Activated CD4-positive, alpha-beta T cell treated with anti-CD3 and anti-CD28 coated beads, Interleukin-2, amount 10 ng/mL, durations not matched to agents 7 days and 5 days (primary cell): ENCODE data around the gene LYSMD3. TPM values are rescaled to one million over a fixed set of nuclear protein-coding genes. Genes with fewer than 3 reads are reported as not detected.
"Not testable (repeated sequence)": the region's sequence is repeated elsewhere in the genome, so short reads cannot be mapped to it uniquely, and the experiment has no call there.

Experiments used
- CTCF ChIA-PET: fragments of 350-600 bp; sonication (Branson Sonifier 250); formaldehyde crosslinking; loops from one replicate; lab custom pipeline; 2021; ENCODE audit warnings: antibody characterized with exemption; lab: Charles Lee
- POLR2A ChIA-PET: fragments of 350-600 bp; sonication (Branson Sonifier 250); formaldehyde crosslinking; loops from one replicate; lab custom pipeline; 2021; ENCODE audit warnings: antibody characterized with exemption; lab: Charles Lee
- DNase-seq: peaks from one replicate; pipeline ENCODE4 v3.0.0-alpha.2; 2020
- H3K27ac Mint-ChIP-seq: one replicate; pipeline ENCODE4 v1.8.0; 2021; ENCODE audit warnings: mild to moderate bottlenecking, moderate library complexity, mixed read lengths
- H3K27me3 Mint-ChIP-seq: one replicate; pipeline ENCODE4 v1.8.0; 2021; ENCODE audit warnings: mixed read lengths
- H3K36me3 Mint-ChIP-seq: one replicate; pipeline ENCODE4 v1.8.0; 2021; ENCODE audit warnings: low read depth, mixed read lengths
- H3K4me1 Mint-ChIP-seq: one replicate; pipeline ENCODE4 v1.8.0; 2021; ENCODE audit warnings: mixed read lengths
- H3K4me3 Mint-ChIP-seq: one replicate; pipeline ENCODE4 v1.8.0; 2021; ENCODE audit warnings: mild to moderate bottlenecking, moderate library complexity, mixed read lengths
- H3K9me3 Mint-ChIP-seq: one replicate; pipeline ENCODE4 v1.8.0; 2021; ENCODE audit warnings: mixed read lengths
- total RNA-seq, 2 experiments: library from RNA; stranded (reverse); gene quantifications; one replicate each; pipeline ENCODE4 v1.2.3, GENCODE V29; 2021

Gene LYSMD3
- total RNA-seq: 10 to 100 TPM; 21.1 to 22.5 TPM

DNA sequence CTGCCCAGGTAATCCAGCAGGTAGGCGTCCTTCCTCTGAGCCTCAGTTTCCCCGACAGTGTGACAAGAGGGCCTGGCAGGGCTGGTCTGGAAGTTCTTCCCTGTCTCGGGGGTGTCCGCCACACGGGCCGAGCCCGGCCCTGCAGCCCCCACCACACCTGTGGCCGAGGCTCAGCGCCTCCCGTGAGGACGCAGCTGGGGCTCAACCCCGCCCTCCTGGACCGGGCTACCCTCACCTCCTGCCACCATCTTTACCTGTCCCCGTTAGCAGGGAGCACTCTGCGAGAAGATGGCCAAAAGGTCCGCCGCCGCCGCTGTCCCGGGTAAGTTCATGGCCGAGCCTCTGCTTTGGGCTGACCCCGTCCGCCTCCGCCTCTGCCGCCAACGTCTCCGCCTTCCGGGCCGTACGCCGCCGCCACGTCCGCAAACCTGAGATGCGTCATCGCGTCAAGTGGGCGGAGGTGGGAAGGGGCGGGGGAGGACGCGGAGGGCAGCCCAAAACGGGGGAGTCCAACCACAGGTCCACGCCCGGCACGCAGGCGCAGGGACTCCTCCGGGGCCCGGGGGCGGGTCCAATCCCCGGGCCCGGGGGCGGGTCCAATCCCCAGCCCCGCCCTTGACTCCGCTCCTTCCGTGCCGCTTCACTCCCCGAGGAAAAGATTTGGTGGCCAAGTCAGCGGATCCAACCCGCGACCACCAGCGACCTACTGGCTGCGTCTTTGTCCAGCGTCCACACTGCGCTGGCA lies at the start of gene LYSMD3:
TSS of gene LYSMD3 (minus strand) at position 391 of the 745 bp plus-strand sequence. CDS start 4,295 bp downstream, outside the sequence.
- ChIA-PET CTCF (interaction anchor here (0.5 to 1.6 kb wide), 10 partner anchors 20 to 119 kb away, joined by 3 to 5 read pairs (median 3); partner anchors contain the start of gene CETN3), POLR2A (no interaction called here)
- Mint-ChIP-seq H3K27me3 (peaks cover 21% of the 10 kb centered on the region), H3K27ac (peak within 1 kb of the TSS; percentile 95), H3K4me3 (peak within 1 kb of the TSS; percentile 94), H3K9me3 (no peaks in the 10 kb centered on the region), H3K36me3 (peaks cover 12% of the 10 kb centered on the region), H3K4me1 (peaks cover 34% of the 10 kb centered on the region)
- DNase-seq: peak; percentile 97

DNA sequence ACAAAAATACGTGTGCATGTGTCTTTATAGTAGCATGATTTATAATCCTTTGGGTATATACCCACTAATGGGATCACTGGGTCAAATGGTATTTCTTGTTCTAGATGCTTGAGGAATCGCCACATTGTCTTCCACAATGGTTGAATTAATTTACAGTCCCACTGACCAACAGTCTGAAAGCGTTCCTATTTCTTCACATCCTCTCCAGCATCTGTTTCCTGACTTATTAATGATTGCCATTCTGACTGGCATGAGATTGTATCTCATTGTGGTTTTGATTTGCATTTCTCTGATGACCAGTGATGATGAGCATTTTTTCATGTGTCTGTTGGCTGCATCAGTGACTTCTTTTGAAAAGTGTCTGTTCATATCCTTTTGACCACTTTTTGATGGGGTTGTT lies 47.2 kb upstream of the LYSMD3 start:
- H3K4me1 Mint-ChIP-seq, H3K9me3 Mint-ChIP-seq, H3K4me3 Mint-ChIP-seq, POLR2A ChIA-PET, H3K36me3 Mint-ChIP-seq, DNase-seq, H3K27ac Mint-ChIP-seq, CTCF ChIA-PET: not testable (repeated sequence)
- H3K27me3 Mint-ChIP-seq: peaks cover 10% of the 10 kb centered on the region

- H3K36me3 Mint-ChIP-seq: no peaks in the 10 kb centered on the region
- CTCF ChIA-PET: no interaction called here
- peaks cover 16% of the 10 kb centered on the region for H3K27me3 Mint-ChIP-seq
- POLR2A ChIA-PET: no interaction called here
- H3K27ac Mint-ChIP-seq: no peak overlapping the region
- no peak overlapping the region for H3K4me3 Mint-ChIP-seq
- H3K4me1 Mint-ChIP-seq: no peaks in the 10 kb centered on the region
- DNase-seq: no peak
- H3K9me3 Mint-ChIP-seq: no peaks in the 10 kb centered on the region
Measured at GRCh38 chr5:90575712-90576111, 46.3 kb upstream of the LYSMD3 start.

GRCh38 chr5:90571147-90571773 lies 41.9 kb upstream of the LYSMD3 start:
- no peak overlapping the region for H3K4me3 Mint-ChIP-seq
- CTCF ChIA-PET: interaction anchor here (1.0 kb wide), 1 partner anchor 12 kb away, joined by 3 read pairs; no protein-coding TSS in a partner anchor
- H3K27ac Mint-ChIP-seq: no peak overlapping the region
- H3K9me3 Mint-ChIP-seq: no peaks in the 10 kb centered on the region
- H3K4me1 Mint-ChIP-seq: no peaks in the 10 kb centered on the region
- no peaks in the 10 kb centered on the region for H3K36me3 Mint-ChIP-seq
- peaks cover 29% of the 10 kb centered on the region for H3K27me3 Mint-ChIP-seq
- DNase-seq: no peak
- POLR2A ChIA-PET: no interaction called here

GRCh38 chr5:90570034-90570433 lies 40.6 kb upstream of the LYSMD3 start:
- H3K9me3 Mint-ChIP-seq: no peaks in the 10 kb centered on the region
- no peaks in the 10 kb centered on the region for H3K36me3 Mint-ChIP-seq
- no peak overlapping the region for H3K4me3 Mint-ChIP-seq
- peaks cover 31% of the 10 kb centered on the region for H3K27me3 Mint-ChIP-seq
- no peak overlapping the region for H3K27ac Mint-ChIP-seq
- ChIA-PET CTCF (no interaction called here), POLR2A (no interaction called here)
- no peak for DNase-seq
- no peaks in the 10 kb centered on the region for H3K4me1 Mint-ChIP-seq

DNA sequence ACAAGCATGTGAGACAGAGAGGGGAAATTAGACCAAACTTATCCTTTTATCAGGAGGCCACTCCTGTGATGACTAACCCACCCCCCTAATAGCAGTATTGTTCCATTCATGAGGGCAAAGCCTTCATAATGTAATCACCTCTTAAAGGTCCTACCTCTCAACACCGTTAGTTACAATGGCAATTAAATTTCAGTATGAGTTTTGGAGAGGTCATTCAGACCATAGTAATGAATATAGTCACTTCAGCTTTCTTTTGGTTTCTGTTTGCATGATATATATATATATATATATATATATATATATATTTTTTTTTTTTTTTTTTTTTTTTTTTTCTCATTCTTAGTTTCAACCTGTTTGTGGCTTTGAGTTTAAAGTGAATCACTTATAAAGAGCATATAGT lies 39.7 kb upstream of the LYSMD3 start:
- DNase-seq: no peak
- H3K36me3 Mint-ChIP-seq: no peaks in the 10 kb centered on the region
- ChIA-PET POLR2A (no interaction called here), CTCF (no interaction called here)
- H3K27me3 Mint-ChIP-seq: peaks cover 28% of the 10 kb centered on the region
- no peak overlapping the region for H3K27ac Mint-ChIP-seq
- H3K4me3 Mint-ChIP-seq: no peak overlapping the region
- H3K4me1 Mint-ChIP-seq: no peaks in the 10 kb centered on the region
- no peaks in the 10 kb centered on the region for H3K9me3 Mint-ChIP-seq

DNA sequence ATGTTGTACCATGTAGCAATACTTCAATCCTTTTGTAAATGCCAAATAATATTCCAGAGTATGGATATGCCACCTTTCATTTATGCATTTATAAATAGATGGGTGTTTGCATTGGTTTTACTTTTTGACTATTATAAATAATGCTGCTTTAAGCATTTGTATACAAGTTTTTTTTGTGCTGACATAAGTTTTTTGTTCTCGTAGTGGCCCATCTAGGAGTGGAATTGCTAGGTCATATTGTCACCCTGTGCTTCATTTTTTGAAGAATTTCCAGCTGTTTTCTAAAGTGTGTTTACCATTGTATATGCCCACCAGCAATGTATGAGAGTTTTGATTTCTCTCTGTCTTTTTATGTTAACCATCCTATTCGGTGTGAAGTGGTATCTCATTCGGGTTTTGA lies 36.1 kb upstream of the LYSMD3 start:
- ChIA-PET CTCF (interaction anchor here (0.6 kb wide), 1 partner anchor 315 kb away, joined by 3 read pairs; no protein-coding TSS in a partner anchor), POLR2A (no interaction called here)
- H3K4me3 Mint-ChIP-seq: no peak overlapping the region
- no peaks in the 10 kb centered on the region for H3K4me1 Mint-ChIP-seq
- peaks cover 30% of the 10 kb centered on the region for H3K27me3 Mint-ChIP-seq
- H3K9me3 Mint-ChIP-seq: no peaks in the 10 kb centered on the region
- H3K27ac Mint-ChIP-seq: no peak overlapping the region
- H3K36me3 Mint-ChIP-seq: no peaks in the 10 kb centered on the region
- DNase-seq: no peak

GRCh38 chr5:90563108-90563507 lies 33.7 kb upstream of the LYSMD3 start:
- no peak for DNase-seq
- no peak overlapping the region for H3K27ac Mint-ChIP-seq
- H3K4me3 Mint-ChIP-seq: no peak overlapping the region
- no peaks in the 10 kb centered on the region for H3K36me3 Mint-ChIP-seq
- peaks cover 6% of the 10 kb centered on the region for H3K4me1 Mint-ChIP-seq
- ChIA-PET CTCF (no interaction called here), POLR2A (no interaction called here)
- H3K9me3 Mint-ChIP-seq: no peaks in the 10 kb centered on the region
- H3K27me3 Mint-ChIP-seq: peaks cover 39% of the 10 kb centered on the region

DNA sequence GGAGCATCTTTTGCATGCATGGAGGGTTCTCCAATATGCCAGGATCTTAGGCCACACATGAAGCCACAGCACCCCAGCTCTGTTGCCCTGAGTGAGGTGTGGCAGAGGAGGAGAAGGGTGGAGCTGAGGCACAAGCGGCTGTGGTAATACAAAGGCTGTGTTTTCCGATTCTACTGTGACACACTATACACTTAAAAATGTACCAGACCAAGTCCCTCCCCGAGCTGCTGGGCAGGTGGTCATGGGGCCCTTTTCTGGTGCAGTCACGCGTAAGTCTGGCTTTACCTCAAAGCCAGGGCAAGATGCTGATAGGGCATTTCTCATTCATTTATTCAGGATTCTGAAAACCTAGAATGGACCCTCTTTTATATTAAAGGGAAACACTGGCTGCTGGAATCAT lies 33.0 kb upstream of the LYSMD3 start:
- Mint-ChIP-seq H3K36me3 (no peaks in the 10 kb centered on the region), H3K9me3 (no peaks in the 10 kb centered on the region), H3K27me3 (peaks cover 44% of the 10 kb centered on the region), H3K4me1 (peaks cover 8% of the 10 kb centered on the region), H3K27ac (no peak overlapping the region), H3K4me3 (no peak overlapping the region)
- ChIA-PET POLR2A (no interaction called here), CTCF (no interaction called here)
- no peak for DNase-seq

DNA sequence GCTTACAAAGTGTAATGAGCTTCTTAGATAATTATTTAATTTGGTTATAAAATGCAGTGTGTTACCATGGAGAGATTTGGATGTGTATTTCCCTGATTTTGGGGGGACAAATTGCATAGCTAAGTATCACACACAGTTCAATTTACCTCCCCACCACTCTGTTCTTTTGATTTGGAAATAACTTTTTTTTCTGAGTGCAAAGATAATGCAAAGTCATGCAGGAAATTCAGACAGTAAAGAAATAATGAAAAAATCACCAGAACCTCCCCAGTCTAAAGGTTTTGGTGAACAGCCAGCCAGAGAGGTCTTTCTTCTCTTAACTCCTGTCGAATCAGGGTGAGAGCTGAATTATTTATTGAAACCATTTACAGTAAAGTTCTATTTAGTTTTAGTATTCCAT lies 32.4 kb upstream of the LYSMD3 start:
- Mint-ChIP-seq H3K27ac (no peak overlapping the region), H3K4me1 (peaks cover 8% of the 10 kb centered on the region), H3K27me3 (peaks cover 50% of the 10 kb centered on the region), H3K9me3 (no peaks in the 10 kb centered on the region), H3K4me3 (no peak overlapping the region), H3K36me3 (no peaks in the 10 kb centered on the region)
- DNase-seq: no peak
- POLR2A ChIA-PET: no interaction called here
- CTCF ChIA-PET: no interaction called here

GRCh38 chr5:90560771-90561170 lies 31.4 kb upstream of the LYSMD3 start:
- H3K4me1 Mint-ChIP-seq: peaks cover 8% of the 10 kb centered on the region
- H3K27ac Mint-ChIP-seq: no peak overlapping the region
- no peaks in the 10 kb centered on the region for H3K9me3 Mint-ChIP-seq
- ChIA-PET CTCF (no interaction called here), POLR2A (no interaction called here)
- H3K27me3 Mint-ChIP-seq: peaks cover 60% of the 10 kb centered on the region
- H3K36me3 Mint-ChIP-seq: no peaks in the 10 kb centered on the region
- DNase-seq: no peak
- H3K4me3 Mint-ChIP-seq: no peak overlapping the region

DNA sequence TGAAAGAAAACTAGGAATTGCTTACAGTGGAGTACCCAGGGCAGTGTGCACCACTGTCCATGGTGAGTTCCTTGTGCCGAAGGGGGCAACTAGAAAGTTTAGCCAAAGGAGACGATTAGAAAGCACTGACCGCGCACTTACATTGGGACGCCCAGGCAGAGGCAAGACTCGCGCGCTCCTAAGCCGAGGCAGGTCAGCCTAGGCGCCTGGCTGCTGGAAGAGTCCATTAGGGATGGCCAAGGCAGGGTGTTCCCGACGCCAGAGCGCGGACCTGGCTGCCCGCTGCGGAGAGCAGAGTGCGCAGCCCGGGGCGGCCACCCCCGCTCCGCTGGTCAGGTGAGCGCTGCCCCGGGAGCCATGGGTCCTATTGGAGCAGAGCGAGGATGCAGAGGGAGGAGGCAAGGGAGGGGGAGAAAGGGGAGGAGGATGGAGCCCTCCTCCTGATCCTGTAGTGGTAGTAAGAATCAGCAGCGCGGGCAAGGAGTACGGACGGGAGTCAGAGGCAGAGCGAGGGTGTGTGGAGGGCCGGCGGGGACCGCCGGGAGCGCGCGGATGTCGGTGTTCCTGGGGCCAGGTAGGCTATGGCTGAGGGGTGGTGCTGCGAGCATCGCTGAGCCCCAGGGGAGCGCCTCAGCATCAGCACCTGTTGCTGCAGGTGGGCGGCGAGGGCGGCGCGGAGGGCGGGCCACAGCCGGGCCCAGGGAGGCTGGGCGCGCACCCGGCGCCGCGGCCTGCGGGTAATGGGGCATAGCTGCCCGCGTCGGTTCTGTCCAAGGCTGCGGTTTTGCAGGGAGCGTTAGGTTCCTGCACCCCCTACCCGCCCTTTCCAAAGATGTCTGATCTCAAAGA lies 29.2 kb upstream of the LYSMD3 start, which contains the start of gene ADGRV1:
TSS of gene ADGRV1 (plus strand) at position 454 of the 849 bp plus-strand sequence. CDS start at position 553, 99 bp downstream.
- CTCF ChIA-PET: no interaction called here
- H3K4me3 Mint-ChIP-seq: peak within 1 kb of the TSS; percentile 58
- H3K9me3 Mint-ChIP-seq: no peaks in the 10 kb centered on the region
- no peak for DNase-seq
- peaks cover 68% of the 10 kb centered on the region for H3K27me3 Mint-ChIP-seq
- peaks cover 8% of the 10 kb centered on the region for H3K4me1 Mint-ChIP-seq
- no peak within 1 kb of the TSS for H3K27ac Mint-ChIP-seq
- no peaks in the 10 kb centered on the region for H3K36me3 Mint-ChIP-seq
- POLR2A ChIA-PET: no interaction called here

GRCh38 chr5:90557871-90558270 lies 28.5 kb upstream of the LYSMD3 start:
- ChIA-PET POLR2A (no interaction called here), CTCF (no interaction called here)
- H3K27ac Mint-ChIP-seq: no peak overlapping the region
- no peaks in the 10 kb centered on the region for H3K9me3 Mint-ChIP-seq
- peaks cover 8% of the 10 kb centered on the region for H3K4me1 Mint-ChIP-seq
- no peaks in the 10 kb centered on the region for H3K36me3 Mint-ChIP-seq
- peak overlapping the region; percentile 23 for H3K4me3 Mint-ChIP-seq
- peaks cover 68% of the 10 kb centered on the region for H3K27me3 Mint-ChIP-seq
- DNase-seq: no peak
